Erythroblast (primary cell): ENCODE data around the gene SMC1B.
A peak's percentile ranks its signal among the peaks of the same experiment; 100 is the strongest.
"Not testable (repeated sequence)": the region's sequence is repeated elsewhere in the genome, so short reads cannot be mapped to it uniquely, and the experiment has no call there.

Experiments
- DNase-seq, 2 experiments: peaks; one replicate each; lab custom pipeline; 2025; lab: John Stamatoyannopoulos, UW
- GATA1 ChIP-seq: IDR thresholded peaks from 2 replicates; pipeline ENCODE4 v1.6.1; 2011; ENCODE audit warnings: low read depth, mild to moderate bottlenecking, control low read depth, low read length, moderate library complexity
- POLR2A ChIP-seq: IDR thresholded peaks from 2 replicates; pipeline ENCODE4 v1.6.1; 2011; ENCODE audit warnings: mild to moderate bottlenecking, low read length

The SMC1B gene

DNA sequence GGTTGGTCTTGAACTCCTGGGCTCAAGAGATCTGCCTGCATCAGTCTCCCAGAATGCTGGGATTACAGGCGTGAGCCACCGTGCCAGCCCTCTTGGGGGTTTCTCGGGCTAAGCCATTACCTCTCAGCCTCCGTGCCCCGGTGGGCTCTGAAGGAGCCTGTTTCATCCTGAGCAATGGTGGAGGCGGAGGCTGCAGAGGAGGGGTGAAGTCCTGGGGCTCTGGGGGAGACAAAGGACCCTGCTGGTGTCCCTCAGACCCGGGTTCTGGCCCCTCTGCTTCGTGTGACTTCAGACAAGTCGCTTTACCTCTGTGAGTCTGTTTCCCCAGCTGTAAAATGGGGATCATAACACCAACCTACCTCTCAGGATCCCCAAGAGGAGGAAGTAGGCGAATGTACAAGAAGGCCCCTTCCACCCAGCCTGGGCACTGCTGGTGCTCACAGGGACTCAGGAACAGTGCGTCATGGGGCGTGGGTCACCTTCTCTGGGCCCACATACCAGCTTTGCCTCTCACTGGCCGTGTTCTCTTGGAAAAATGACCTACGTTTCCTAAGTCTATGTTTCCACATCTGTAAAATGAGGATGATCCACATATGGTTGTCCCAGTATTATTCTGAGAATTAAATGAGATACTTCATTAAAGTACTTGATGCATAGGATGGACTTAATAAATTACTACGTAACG is 36.8 kb upstream of the SMC1B start:
- no peak for TF ChIP-seq POLR2A
- no peak for DNase-seq

DNA sequence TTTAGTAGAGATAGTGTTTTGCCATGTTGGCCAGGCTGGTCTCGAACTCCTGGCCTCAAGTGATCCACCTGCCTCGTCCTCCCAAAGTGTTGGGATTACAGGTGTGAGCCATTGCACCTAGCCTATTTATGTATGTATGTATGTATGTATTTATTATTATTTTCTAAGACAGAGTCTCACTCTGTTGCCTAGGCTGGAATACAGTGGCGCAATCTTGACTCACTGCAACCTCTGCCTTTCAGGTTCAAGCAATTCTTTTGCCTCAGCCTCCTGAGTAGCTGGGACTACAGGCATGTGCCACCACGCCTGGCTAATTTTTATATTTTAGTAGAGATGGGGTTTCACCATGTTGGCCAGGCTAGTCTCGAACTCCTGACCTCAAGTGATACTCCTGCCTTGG is 36.0 kb upstream of the SMC1B start:
- not testable (repeated sequence) for DNase-seq

DNA sequence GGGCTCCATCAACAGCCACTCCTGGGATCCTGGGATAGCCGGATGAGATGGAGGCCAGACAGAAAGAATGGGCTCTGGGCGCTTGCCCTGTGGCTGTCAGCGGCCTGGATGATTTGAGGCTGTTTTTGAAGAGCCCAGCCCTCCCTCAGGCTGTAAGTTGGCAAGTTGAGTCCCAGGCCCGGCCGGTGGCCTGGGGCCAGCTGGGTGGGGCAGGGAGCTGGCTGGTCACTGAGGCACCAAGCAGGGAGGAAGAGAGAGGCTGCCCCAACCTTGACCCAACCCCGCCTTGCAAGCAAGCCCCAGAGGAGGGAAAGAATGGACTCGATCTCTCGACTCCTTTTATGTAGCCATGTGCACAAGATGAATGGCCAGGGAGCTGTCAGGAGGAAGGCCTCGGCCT is 35.0 kb upstream of the SMC1B start:
- no peak for DNase-seq
- TF ChIP-seq GATA1, result no peak
- TF ChIP-seq POLR2A, result no peak

DNA sequence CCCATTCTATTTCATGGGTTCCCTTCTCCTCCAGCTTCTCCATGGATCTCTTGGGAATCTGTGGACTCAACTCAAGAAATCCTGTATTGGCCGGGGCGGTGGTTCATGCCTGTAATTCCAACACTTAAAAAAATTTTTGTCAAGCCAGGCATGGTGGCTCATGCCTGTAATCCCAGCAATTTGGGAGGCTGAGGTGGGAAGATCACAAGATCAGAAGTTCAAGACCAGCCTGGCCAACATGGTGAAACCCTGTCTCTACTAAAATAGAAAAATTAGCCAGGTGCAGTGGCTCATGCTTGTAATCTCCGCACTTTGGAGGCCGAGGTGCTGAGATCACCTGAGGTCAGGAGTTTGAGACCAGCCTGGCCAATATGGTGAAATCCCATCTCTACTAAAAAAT is 34.2 kb upstream of the SMC1B start:
- not testable (repeated sequence) for DNase-seq

DNA sequence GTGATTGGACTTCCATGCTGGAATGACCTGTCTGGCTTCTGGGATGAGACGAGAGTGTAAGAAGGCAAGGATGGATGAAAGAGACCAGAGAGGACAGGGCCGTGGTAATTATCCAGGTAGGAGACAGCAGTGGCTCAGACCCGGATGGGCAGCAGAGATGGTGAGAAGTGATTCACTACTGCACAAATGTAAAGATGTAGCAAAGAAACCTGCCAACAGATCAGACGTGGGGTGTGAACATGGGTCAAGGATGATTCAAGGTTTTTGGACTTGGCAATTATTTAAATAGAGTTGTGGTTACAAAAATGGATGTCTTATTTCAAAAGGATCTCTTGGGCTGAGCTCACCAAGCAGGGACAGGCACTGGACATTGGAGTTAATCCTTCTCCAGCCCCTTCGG is 32.8 kb upstream of the SMC1B start:
- TF ChIP-seq POLR2A, result no peak
- no peak for TF ChIP-seq GATA1
- DNase-seq, result no peak

DNA sequence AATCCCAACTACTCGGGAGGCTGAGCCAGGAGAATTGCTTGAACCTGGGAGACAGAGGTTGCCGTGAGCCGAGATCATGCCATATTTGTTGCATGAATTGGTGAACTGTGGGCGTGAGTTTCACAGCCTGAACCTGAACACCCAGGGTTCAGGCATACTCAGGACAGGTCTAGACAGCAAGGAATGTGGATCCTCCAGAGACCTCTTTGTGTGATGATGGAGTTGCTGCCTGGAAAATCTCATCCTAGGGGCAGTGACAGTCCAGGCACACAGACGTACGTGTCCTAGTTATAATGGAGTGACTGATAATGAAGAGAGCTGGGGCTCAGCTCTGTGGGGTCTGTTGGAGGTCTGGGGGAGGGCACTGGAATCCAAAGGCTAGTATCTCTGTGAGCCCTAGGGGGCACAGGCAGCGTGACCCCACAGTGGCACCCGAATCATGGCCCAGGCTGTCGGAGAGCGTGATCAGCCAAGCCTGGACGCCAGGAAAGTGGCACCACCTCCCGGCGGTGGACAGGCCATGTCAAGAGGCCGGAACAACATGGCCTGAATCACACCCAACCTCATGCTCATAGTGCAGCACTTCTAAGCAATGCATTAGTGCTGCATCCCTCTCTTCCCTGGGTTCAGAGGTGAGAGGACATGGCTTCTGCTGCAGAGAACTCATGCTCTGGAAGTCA is 31.8 kb upstream of the SMC1B start:
- TF ChIP-seq POLR2A (no peak), GATA1 (no peak)
- no peak for DNase-seq

DNA sequence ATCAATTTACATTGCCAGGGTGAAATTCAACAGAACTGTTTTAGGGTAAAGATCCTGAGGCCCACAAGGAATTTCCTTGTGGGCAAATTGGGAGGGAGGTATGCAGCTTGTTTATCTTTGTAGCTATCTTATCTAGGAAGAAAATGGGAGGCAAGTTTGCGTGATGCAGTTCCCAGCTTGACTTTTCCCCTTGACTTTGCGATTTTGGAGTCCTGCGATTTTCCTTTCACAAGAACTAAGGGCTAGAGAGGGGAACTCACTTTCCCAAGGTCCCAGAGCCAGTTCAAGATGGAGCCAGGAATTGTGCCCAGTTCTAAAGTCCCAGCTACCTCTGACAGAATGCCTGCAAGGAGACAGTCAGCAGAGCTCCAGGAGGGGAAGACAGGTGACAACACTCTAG is 30.8 kb upstream of the SMC1B start:
- no peak for TF ChIP-seq POLR2A
- no peak for TF ChIP-seq GATA1
- no peak for DNase-seq

DNA sequence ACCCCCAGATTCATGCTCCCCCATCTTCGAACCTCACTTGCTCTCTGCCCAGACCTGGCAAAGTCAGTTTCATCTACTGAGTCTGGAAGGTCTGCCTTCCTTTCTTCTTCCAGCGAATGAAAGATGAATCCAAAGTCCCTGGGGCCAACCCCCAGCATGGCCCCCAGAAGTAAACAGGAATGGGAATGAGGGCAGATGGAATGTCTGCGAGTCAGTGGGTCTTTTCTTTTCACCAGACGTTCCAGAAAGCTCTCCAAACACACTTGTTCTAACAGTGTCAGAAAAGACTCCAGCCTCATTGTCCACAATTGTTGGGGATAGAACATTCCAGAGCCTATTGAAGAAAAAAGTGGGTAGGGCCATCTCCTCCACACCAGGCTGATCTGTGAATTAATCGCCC is 28.7 kb upstream of the SMC1B start:
- no peak for DNase-seq
- TF ChIP-seq GATA1 (no peak), POLR2A (no peak)

DNA sequence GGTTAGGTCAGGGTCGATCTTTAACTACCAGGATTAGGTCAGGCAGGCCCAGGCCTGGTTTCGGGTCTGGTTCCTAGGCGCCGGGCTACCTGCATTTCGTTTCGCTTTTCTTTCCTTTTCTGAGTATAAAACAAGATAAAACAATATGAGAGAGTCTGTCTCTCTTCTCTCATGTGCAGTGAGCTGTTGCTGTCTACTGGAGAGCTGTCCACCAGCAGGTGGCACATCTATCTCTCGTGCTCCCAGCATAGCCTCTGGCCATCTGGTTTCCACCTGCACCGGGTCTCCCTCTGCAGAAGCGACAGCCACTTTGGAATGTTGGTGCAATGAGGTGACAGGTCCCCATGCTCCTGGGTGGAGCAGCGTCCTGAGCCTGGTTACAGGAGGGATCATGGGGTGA is 27.7 kb upstream of the SMC1B start:
- TF ChIP-seq GATA1, result no peak
- no peak for TF ChIP-seq POLR2A
- peak; percentile 12 to 16 for DNase-seq

DNA sequence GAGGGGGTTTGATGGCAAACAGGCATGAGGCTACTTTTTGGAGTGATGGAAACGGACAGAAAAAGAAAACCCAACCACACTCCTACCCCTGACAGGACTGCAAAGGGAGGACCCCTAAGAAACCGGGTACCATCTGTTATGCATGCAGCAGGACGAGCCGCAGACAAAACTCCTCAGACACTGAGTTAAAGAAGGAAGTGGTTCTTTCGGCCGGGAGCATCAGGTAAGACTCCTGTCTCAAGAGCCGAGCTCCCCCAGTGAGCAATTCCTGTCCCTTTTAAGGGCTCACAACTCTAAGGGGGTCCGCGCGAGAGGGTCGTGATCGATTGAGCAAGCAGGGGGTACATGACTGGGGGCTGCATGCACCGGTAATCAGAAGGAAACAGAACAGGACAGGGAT is 27.3 kb upstream of the SMC1B start:
- not testable (repeated sequence) for DNase-seq

DNA sequence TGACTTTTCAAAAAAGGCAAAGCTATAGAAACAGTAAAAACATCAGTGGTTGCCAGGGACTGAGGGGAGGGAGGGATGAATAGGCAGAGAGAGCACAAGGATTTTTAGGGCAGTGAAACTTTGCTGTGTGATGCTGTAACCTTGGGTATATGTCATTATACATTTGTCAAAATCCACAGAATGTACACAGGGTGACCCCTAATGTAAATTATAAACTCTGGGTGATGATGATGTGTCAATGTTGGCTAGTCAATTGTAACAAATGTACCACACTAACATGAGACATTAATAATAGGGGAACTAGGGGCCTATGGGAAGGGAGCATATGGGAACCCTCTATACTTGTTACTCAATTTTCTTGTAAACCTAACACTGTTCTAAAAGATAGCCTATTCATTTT is 24.9 kb upstream of the SMC1B start:
- DNase-seq, result no peak
- TF ChIP-seq GATA1, result no peak
- no peak for TF ChIP-seq POLR2A

DNA sequence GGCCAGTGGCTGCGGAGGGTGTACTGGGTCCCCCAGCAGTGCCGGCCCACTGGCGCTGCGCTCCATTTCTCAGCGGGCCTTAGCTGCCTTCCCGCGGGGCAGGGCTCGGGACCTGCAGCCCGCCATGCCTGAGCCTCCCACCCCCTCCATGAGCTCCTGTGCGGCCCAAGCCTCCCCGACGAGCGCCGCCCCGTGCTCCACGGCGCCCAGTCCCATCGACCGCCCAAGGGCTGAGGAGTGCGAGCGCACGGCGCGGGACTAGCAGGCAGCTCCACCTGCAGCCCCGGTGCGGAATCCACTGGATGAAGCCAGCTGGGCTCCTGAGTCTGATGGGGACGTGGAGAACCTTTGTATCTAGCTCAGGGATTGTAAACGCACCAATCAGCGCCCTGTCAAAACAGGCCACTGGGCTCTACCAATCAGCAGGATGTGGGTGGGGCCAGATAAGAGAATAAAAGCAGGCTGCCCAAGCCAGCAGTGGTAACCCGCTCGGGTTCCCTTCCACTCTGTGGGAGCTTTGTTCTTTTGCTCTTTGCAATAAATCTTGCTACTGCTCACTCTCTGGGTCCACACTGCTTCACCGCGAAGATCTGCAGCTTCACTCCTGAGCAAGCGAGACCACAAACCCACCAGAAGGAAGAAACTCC is 23.6 kb upstream of the SMC1B start:
- not testable (repeated sequence) for DNase-seq

DNA sequence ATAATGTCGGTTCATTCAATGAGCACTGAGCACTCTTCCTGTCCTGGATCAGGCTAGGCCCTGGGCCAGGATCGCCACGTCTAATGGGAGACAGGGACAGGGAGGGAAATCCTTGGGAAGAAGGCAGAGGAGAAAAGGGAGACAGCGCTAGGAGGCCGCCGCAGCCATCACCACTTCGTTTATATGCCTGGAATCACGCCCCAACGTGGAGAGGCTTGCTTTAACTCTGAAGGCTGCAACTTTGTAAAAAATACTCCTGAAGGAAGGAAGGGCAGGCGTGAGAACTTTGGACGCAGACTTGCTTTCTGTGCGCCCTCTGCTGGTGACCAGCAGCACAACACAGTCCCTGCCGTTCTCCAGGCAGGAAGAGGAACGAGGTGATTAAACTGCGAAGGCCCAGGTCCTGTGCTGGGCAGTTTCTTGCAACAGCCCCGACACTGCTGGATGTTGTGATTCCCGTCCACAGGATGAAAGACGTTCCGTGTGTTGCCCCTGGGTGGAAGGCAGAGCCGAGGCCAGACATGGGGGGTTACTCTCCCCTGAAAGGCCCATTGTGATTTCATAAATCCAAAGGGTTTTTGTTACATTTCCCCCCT is 22.2 kb upstream of the SMC1B start:
- DNase-seq, result peak; percentile 77 to 87
- no peak for TF ChIP-seq POLR2A
- TF ChIP-seq GATA1, result no peak

DNA sequence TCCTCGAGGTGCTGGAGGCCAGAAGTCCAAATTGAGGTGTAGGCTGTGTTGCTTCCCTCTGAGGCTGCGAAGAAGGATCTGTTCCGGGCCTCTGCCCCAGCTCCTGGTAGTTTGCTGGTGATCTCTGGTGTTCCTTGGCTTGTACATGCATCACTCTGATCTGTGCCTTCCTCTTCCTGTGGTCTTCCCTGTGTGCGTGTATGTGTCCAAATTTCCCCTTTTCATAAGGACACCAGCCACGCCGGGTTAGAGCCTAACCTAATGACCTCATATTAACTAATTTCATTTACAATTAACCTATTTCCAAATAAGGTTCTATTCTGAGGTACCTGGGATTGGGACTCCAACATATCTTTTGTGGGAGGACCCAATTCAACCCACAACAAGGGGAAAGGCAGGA is 21.6 kb upstream of the SMC1B start:
- DNase-seq, result no peak
- TF ChIP-seq POLR2A, result no peak
- TF ChIP-seq GATA1, result no peak

DNA sequence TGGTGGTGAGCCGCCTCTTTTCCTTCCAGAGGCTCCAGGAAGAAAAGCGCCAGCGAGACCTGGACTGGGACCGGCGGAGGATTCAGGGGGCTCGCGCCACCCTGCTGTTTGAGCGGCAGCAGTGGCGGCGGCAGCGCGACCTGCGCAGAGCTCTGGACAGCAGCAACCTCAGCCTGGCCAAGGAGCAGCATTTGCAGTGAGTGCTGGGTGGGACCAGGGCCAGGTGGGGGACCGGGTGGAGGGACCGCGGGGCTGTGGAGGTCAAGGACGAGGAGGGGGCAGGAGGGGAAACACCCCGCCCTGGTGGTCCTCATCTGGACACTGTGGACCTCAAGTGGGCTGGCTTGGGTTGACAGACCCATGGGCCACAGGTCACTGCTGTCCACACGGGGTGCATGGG is 17.5 kb upstream of the SMC1B start:
- TF ChIP-seq GATA1 (no peak), POLR2A (no peak)
- DNase-seq, result no peak
